Adipocyte (in vitro differentiated cells): Measurements from ENCODE around the gene TSPO.

Source experiments
- DNase-seq: peaks from one replicate; pipeline ENCODE4 v3.0.0-alpha.2; 2015; ENCODE audit warnings: low read depth
- H3K27me3 ChIP-seq: replicated peaks from 2 replicates; pipeline ENCODE4 v1.7.0; 2013; ENCODE audit warnings: mild to moderate bottlenecking, low read length, moderate library complexity; ENCODE audit not compliant: control insufficient read depth, insufficient read depth
- H3K36me3 ChIP-seq: 2 replicates; pipeline ENCODE4 v1.7.0; 2013; ENCODE audit warnings: low read length, mild to moderate bottlenecking, moderate library complexity; ENCODE audit not compliant: control insufficient read depth, insufficient read depth, severe bottlenecking
- H3K4me1 ChIP-seq: 2 replicates; pipeline ENCODE4 v1.7.0; 2013; ENCODE audit warnings: mild to moderate bottlenecking, low read length, moderate library complexity; ENCODE audit not compliant: control insufficient read depth, insufficient read depth
- H3K4me3 ChIP-seq: 2 replicates; pipeline ENCODE4 v1.7.0; 2013; ENCODE audit warnings: mild to moderate bottlenecking, low read length, moderate library complexity
- H3K9ac ChIP-seq: 2 replicates; pipeline ENCODE4 v1.7.0; 2013; ENCODE audit warnings: mild to moderate bottlenecking, low read length, moderate library complexity
- H3K9me3 ChIP-seq: 2 replicates; pipeline ENCODE4 v1.7.0; 2013; ENCODE audit warnings: mild to moderate bottlenecking, low read length, moderate library complexity; ENCODE audit not compliant: control insufficient read depth

Gene TSPO

DNA sequence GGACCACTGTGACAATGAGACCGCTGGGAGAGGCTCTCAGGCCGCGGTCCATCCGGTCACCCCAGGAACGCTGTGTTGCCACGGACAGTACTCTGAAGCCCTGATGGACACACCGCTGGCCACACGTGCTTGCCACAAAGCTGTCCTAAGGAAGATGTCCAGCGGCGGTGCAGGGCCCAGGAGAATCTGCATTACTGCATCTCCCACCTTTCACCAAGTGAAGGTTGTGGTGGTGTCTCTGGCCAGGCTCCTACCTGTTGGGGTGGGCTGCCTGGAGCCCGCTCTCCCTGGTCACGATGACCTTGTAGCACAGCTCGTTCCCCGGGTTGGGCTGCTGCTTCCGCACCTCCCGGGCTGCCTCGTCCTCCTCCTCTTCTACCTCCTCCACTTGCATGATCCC is 31.4 kb downstream of the TSPO start:
- peaks cover 12% of the 10 kb centered on the region for H3K4me1 ChIP-seq
- peaks cover 16% of the 10 kb centered on the region for H3K36me3 ChIP-seq
- no peak for DNase-seq
- H3K9ac ChIP-seq = no peak overlapping the region
- no peak overlapping the region for H3K4me3 ChIP-seq
- no peaks in the 10 kb centered on the region for H3K9me3 ChIP-seq
- no peaks in the 10 kb centered on the region for H3K27me3 ChIP-seq

DNA sequence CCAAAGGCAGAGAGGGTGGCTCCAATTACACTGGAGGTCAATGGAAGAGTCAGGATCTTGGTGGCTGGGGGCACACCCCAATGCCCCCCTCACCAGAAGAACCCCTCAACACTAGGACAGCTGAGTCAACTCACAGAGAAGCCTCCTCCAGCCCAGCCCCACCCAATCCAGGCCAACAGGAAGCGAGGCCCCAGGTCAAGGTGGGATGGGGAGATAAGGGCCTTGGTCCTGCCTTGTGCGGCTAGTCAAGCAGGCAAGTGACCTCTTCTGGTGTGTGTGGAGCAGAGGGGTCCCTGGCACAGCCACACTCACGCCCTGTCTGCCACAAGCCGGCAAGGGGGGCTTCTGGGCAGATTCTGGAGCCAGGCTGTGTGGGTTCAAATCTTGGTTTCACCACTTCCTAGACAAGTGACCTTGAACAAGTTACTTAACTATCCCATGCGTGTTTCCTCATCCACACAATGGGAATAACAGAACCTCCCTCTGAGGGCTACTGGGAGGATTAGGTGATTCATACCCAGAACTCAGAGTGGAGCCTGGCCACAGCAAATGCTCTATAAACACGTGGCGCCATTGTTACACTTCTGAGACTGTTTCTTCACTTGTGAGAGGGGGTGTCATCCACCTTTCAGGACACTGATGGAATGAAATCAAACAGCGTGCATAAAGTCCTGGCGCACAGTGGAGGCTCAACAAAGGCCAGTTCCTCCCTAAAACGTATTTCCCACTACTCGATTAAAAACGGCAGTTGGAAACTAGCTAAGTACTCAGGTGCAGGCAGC is 32.3 kb downstream of the TSPO start:
- Histone ChIP-seq H3K27me3 (no peaks in the 10 kb centered on the region), H3K36me3 (peaks cover 13% of the 10 kb centered on the region), H3K4me1 (peaks cover 17% of the 10 kb centered on the region), H3K9ac (no peak overlapping the region), H3K9me3 (no peaks in the 10 kb centered on the region), H3K4me3 (no peak overlapping the region)
- peak; percentile 39 for DNase-seq

DNA sequence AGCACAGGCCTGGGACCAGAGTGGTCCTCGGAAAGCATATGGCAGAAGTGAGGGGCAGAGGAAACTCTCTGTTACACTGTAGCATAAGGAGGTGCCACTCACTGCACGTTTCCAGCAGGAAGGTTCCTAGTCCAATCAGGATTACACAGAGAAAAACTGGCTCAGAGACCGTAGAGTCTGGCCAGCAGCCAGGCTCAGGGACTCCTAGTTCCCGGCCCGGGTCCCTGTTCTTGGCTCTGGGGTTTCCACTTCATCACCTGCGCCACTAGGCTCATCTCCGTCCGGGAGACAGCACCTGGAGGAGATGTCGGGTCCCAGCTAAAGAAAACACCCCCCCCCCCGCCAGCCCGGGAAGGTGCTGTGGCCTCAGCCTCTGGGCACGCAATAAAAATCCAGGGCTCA is 34.5 kb downstream of the TSPO start:
- peak overlapping the region; percentile 90 for H3K4me3 ChIP-seq
- H3K9ac ChIP-seq = peak overlapping the region; percentile 87
- H3K36me3 ChIP-seq = no peaks in the 10 kb centered on the region
- peaks cover 7% of the 10 kb centered on the region for H3K27me3 ChIP-seq
- peak; percentile 48 for DNase-seq
- H3K9me3 ChIP-seq = no peaks in the 10 kb centered on the region
- peaks cover 17% of the 10 kb centered on the region for H3K4me1 ChIP-seq

DNA sequence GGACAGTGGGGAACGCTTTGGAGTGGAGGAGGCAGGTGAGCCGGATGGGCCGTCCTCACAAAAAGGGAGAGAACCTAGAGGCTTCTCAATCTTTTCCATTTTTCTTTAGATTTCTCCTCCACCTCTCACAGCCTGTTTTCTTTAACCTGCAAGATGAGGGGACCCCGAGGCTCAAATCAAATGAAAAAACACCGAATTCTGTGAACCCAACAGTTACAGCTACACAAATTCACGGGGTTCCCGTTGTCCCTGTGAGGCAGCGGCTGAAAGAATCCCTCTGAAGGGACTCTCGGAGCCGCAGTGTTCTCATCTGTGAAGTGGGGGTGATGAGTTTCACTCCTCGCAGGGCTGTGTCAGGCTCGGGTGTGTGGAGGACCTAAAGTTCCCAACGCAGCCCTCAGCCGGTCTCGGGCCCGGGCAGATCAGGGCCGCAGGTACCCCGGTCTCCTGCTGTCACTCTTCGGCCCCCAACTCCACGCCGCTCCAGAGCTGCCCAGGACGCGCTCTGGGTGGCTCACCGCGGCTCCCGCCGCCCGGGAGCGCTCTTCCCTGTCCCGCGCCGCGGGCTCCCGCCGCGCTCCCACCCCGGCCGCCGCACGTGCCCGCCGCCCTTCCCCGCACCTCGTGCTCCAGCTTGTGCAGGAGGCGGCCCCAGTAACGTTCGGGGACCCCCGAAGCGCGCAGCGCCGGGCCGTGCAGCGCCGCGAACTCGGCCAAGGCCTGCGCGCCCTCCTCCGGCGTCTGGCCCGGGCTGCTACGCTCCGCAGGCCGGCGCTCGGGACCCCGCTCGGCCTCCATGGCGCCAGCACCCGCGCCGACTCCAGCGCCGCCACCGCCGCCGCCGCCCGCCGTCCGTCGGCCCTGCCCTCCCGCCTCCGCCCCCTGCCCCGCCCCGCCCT is 35.2 kb downstream of the TSPO start, which contains the start of gene TTLL12:
TSS of gene TTLL12 (minus strand) at position 863 of the 899 bp plus-strand sequence. CDS start at position 798, 65 bp downstream.
- DNase-seq = peak; percentile 83
- H3K9me3 ChIP-seq = no peaks in the 10 kb centered on the region

DNA sequence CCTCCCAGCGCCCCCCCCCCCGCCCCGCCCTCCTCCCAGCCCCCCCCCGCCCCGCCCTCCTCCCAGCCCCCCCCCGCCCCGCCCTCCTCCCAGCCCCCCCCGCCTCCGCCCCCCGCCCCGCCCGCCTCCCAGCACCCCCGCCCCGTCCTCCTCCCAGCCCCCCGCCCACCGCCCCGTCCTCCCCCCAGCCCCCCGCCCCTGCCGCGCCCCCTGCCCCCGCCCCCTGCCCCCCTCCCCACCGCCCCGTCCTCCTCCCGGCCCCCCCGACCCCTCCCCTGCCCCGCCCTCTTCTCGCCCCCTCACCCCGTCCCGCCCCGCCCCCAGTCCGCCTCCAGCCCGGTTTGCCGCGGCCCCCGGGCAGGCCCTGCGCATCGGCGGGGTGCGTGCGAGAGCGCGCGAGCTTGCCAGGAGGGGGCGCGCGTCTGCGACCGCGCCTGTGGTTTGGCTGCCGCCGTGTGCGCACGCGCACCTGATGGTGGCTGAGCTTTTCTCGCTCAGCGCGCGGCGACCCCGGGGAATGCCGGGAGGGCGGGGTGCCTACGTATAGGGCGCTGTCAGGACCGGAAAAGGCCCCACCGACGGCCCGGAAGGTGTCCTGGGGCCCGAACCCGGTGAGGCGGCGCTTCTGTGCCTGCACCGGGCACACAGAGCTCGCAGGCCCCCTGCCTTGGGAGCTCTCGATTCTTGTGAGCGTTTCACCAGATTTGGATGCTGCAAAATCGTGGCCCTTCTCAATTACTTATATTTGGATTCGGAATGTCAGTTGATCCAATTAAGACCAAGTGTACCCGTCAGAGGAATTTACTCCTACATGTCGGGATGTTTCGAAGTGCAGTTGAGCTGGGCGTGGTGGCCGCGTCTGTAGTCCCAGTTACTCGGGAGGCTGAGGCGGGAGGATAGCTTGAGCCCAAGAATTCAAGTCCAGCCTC is 36.1 kb downstream of the TSPO start:
- H3K4me3 ChIP-seq = peak overlapping the region; percentile 80
- peak; percentile 96 for DNase-seq

More for the DNA sequence above, 35.2 kb downstream of the TSPO start, which contains the start of gene TTLL12:
- peaks cover 17% of the 10 kb centered on the region for H3K4me1 ChIP-seq
- peak within 1 kb of the TSS; percentile 87 for H3K9ac ChIP-seq
- H3K27me3 ChIP-seq = peaks cover 11% of the 10 kb centered on the region
- no peaks in the 10 kb centered on the region for H3K36me3 ChIP-seq
- peak within 1 kb of the TSS; percentile 90 for H3K4me3 ChIP-seq

DNA sequence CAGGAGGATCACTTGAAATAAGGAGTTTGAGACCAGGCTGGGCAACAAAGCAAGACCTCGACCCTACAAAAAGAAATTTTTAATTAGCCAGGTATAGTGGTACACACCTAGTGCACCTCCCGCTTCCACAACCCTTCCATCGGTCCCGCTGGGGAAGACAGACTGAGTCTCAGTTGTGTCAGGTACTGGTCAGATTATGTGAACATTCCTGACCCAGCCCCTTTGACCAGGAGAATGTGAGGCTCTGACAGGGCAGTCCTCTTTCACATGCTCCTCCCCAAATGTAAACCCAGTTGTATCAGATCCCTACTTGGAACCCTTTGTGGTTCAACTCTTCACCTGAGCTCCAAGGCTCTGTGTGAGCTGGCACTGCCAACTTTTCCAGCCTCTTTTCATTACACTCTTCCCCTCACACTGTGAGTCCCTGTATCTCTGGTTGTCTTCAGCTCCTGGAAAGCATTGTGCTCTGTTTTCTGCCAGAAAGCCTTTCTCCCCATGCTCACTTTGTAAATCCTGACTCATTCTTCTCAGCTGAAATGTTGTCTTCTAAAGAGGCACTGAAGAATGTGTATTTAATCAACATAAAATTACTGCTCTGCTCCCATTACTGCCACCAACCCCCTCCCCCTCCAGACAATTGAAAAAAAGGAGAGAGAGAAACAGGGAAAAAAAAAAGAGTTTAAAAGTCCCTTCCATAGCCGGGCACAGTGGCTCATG is 37.6 kb downstream of the TSPO start:
- no peak for DNase-seq

More for the DNA sequence above, 36.1 kb downstream of the TSPO start:
- H3K9ac ChIP-seq = peak overlapping the region; percentile 80
- H3K36me3 ChIP-seq = no peaks in the 10 kb centered on the region
- H3K27me3 ChIP-seq = peaks cover 14% of the 10 kb centered on the region
- H3K4me1 ChIP-seq = peaks cover 17% of the 10 kb centered on the region
- H3K9me3 ChIP-seq = no peaks in the 10 kb centered on the region

DNA sequence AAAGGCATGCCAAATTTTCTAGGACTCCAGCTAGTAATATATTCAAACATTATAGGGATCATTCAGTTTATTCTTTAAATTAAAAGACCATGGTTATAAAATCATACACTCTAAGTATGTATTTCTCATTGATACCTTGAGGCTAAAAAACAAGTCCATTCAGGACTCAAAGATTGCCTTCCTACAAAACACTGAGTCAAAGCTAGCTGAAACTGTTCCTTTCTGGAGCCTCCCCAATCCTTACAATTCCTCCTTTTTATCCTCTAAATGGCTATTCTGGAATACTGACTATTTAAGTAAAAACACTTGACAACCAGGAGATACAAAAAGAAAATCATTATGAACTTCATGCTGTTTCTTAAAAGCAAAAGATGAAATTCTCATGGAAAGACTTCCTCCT is 40.5 kb downstream of the TSPO start:
- Histone ChIP-seq H3K9me3 (no peaks in the 10 kb centered on the region), H3K27me3 (peaks cover 27% of the 10 kb centered on the region), H3K9ac (no peak overlapping the region), H3K36me3 (no peaks in the 10 kb centered on the region), H3K4me3 (no peak overlapping the region), H3K4me1 (peaks cover 5% of the 10 kb centered on the region)
- DNase-seq = no peak

More for the DNA sequence above, 37.6 kb downstream of the TSPO start:
- Histone ChIP-seq H3K4me3 (no peak overlapping the region), H3K27me3 (peaks cover 14% of the 10 kb centered on the region), H3K36me3 (no peaks in the 10 kb centered on the region), H3K4me1 (peaks cover 17% of the 10 kb centered on the region), H3K9ac (no peak overlapping the region), H3K9me3 (no peaks in the 10 kb centered on the region)

DNA sequence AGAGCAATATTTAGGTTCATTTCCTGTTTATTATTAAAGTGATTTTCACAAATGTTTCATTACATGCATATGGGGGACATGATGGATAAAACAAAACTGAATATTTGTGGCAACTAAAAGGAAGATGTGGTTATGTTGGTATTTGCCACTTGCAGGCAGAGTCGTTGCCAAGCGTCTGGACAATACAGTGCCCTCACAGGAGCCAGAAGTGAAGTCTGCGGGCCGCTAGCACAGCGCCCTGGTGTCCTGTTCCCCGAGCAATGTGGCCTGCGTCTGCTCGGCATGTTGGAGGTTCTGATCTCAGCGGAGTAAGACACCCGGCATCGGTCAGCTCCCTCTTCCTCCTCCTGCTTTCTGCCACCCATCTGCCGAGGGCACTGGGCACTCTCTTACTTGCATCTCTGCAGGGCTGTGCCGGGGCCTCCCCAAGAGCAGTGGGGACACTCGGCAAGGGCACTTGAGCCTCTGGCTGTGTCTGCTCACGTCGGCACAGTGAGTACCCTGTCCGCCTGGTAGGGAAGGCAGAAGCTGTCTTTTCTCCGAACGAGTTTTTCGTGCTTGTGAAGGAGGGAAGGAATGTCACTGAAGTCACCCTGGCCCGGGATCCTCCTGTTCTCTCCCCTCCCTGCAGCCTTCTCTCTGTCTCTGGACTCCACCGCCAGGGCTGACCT is 46.0 kb downstream of the TSPO start:
- H3K9ac ChIP-seq = no peak overlapping the region
- no peaks in the 10 kb centered on the region for H3K9me3 ChIP-seq
- DNase-seq = peak; percentile 21
- no peaks in the 10 kb centered on the region for H3K4me1 ChIP-seq
- no peaks in the 10 kb centered on the region for H3K36me3 ChIP-seq
- H3K4me3 ChIP-seq = no peak overlapping the region
- H3K27me3 ChIP-seq = peaks cover 53% of the 10 kb centered on the region

DNA sequence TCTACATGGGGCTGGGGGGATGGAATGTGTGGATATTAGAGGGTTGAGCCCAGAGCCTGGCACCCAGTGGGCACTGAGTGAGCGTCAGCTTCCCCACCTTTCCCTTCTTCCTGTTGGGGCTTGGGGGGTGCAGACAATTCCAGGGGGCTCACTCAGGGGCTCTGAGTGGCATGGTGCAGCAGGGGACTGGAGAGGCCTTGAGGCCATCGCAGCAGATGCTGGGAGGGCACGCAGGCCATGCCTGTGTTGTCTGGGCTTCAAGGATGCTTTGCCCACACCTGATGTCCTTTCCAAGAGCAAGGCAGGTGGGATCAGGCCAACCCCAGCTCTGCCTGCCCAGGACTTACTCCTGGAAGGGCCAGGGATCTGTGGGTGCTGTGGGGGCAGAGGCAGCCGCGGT is 46.8 kb downstream of the TSPO start:
- H3K4me1 ChIP-seq = no peaks in the 10 kb centered on the region
- no peak overlapping the region for H3K4me3 ChIP-seq
- H3K27me3 ChIP-seq = peaks cover 57% of the 10 kb centered on the region
- no peaks in the 10 kb centered on the region for H3K36me3 ChIP-seq
- H3K9ac ChIP-seq = no peak overlapping the region
- no peak for DNase-seq
- no peaks in the 10 kb centered on the region for H3K9me3 ChIP-seq

DNA sequence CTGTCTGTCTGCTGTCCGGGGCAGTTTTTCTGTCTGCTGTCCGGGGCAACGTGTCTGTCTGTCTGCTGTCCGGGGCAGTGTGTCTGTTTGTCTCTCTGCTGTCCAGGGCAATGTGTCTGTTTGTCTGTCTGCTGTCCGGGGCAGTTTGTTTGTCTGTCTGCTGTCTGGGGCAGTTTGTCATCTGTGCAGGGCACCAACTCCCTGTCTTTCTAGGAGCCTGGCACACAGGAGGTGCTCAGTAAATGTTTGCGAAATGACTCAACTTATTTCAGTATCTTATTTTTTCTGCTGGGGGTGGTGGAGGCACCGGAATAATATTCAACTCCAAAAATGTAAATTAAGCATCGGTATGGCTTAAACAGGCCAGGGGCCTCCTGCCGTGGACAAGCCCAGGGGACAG is 47.6 kb downstream of the TSPO start:
- Histone ChIP-seq H3K27me3 (peaks cover 61% of the 10 kb centered on the region), H3K4me1 (no peaks in the 10 kb centered on the region), H3K9me3 (no peaks in the 10 kb centered on the region), H3K4me3 (no peak overlapping the region), H3K9ac (no peak overlapping the region), H3K36me3 (no peaks in the 10 kb centered on the region)
- DNase-seq = peak; percentile 29
